Heart left ventricle (tissue), 16 donors: ENCODE data around the gene CEMIP2. TPM values are rescaled to one million over a fixed set of nuclear protein-coding genes. Genes with fewer than 3 reads are reported as not detected.
A peak's percentile ranks its signal among the peaks of the same experiment; 100 is the strongest.
"Not testable (repeated sequence)": the region's sequence is repeated elsewhere in the genome, so short reads cannot be mapped to it uniquely, and the experiment has no call there.

Source experiments
- ATAC-seq, 4 donors: fragments of 200-7000 bp; cut with Tn5 transposase; one replicate each; pipeline ENCODE4 v1.9.1; 2020 to 2022; ENCODE audit warnings: moderate library complexity in 4 of 4, mild to moderate bottlenecking in 3 of 4, moderate number of reproducible peaks in 1 of 4
- DNase-seq, 5 donors: peaks; one replicate each; pipeline ENCODE4 v3.0.0-alpha.2; 2020
- H3K27ac ChIP-seq, 12 donors: fragments of 200-600 bp; sonication (generic) in 4 of 12; one replicate each; pipeline versions ENCODE4 v1.5.0 to v1.8.0; 2016 to 2022; ENCODE audit warnings: mild to moderate bottlenecking in 2 of 12
- H3K27me3 ChIP-seq, 9 donors: fragments of 200-600 bp; sonication (generic) in 2 of 9; one replicate each; pipeline versions ENCODE4 v1.5.1 to v1.8.0; 2016 to 2022; ENCODE audit warnings: mild to moderate bottlenecking in 3 of 9
- H3K36me3 ChIP-seq, 9 donors: fragments of 200-600 bp; sonication (generic) in 2 of 9; one replicate each; pipeline versions ENCODE4 v1.5.0 to v1.8.0; 2018 to 2022; ENCODE audit warnings: mild to moderate bottlenecking in 2 of 9
- H3K4me1 ChIP-seq, 12 donors: fragments of 200-600 bp; sonication (generic) in 4 of 12; one replicate each; pipeline versions ENCODE4 v1.5.0 to v1.8.0; 2016 to 2022; ENCODE audit warnings: mild to moderate bottlenecking in 3 of 12
- H3K4me3 ChIP-seq, 12 donors: fragments of 200-600 bp; sonication (generic) in 4 of 12; one replicate each; pipeline versions ENCODE4 v1.5.0 to v1.8.0; 2017 to 2022; ENCODE audit warnings: mild to moderate bottlenecking in 9 of 12, moderate library complexity in 4 of 12
- H3K9me3 ChIP-seq, 12 donors: fragments of 200-600 bp; sonication (generic) in 4 of 12; one replicate each; pipeline versions ENCODE4 v1.5.0 to v1.8.0; 2016 to 2022; ENCODE audit warnings: mild to moderate bottlenecking in 1 of 12
- CTCF ChIP-seq, 12 donors: fragments of 200-600 bp; sonication (generic) in 4 of 12; IDR thresholded peaks; one replicate each; pipeline versions ENCODE4 v1.5.0 to v1.8.0; 2018 to 2022; ENCODE audit warnings: antibody characterized with exemption in 12 of 12, mild to moderate bottlenecking in 5 of 12
- POLR2A ChIP-seq, 2 donors: fragments of 450-650 bp; IDR thresholded peaks; one replicate each; pipeline ENCODE4 v1.6.1; 2017; ENCODE audit warnings: antibody characterized with exemption in 2 of 2, mild to moderate bottlenecking in 2 of 2, moderate library complexity in 2 of 2
- WGBS, 4 donors: extraction: QIAGEN DNeasy Blood & Tissue Kit in 2 of 4; methylation state at CpG; one replicate each; pipeline versions ENCODE4 v1.1.5 to v1.1.7; 2013 to 2018; 5-methylcytosine and 5-hydroxymethylcytosine counted together
- intact Hi-C, 10 donors: fragments of 100-400 bp; cut with DNase I; formaldehyde crosslinking; loops; one replicate each; pipeline versions ENCODE4 v1.11.1 to v1.14.2; 2022
- polyA plus RNA-seq, 2 donors: library from polyadenylated mRNA; stranded (reverse); fragments of 200-250 nt; gene quantifications; one replicate each; pipeline ENCODE4 v1.2.3, GENCODE V29; 2013
- total RNA-seq, 9 donors: library from RNA; depleted of rRNA in 2 of 9; stranded (reverse); fragments of >200 nt in 2 of 9; fragmentation: NEBNext Ultra II Directional in 3 of 9; extraction: Animal tissue kit (Norgen Biotek cat#: 25700) in 3 of 9; gene quantifications; one replicate each; pipeline versions ENCODE4 v1.1.0 to v1.2.4, GENCODE V29; 2016 to 2023
- donor health status: ischemic (EF 13 %, LVEDD 7.1; RV severe dilation, severe dysfunction).
- donor health status: healthy with polysubstance abuse.
- donor health status: DM: no; HTN: yes; CAD: no.
- donor health status: DM: no; HTN: no; CAD: no.
- donor health status: ischemic (EF 25% LVEDD 6.9; RV normal size, moderate dysfunction).
- donor health status: ischemic (EF 25% LVEDD 5.7; RV mildly dilated, moderate dysfunction).
- donor health status: healthy.
- donor health status: DM: yes; HTN: yes; CAD: no.
- donor health status: ischemic (EF 35%, LVEDD 5.7; RV mildly dilated, moderate dysfunction).
- donor health status: nonischemic (EF 11% LVEDD 7.7; RV severe dilation, severe dysfunction).
- donor health status: DM: yes; HTN: yes; CAD: no.
- donor health status: PGD.
- donor health status: ischemic (EF 29% LVEDD 5.4; RV normal size, mild dysfunction).
- donor health status: nonischemic (EF 23%, LVEDD 6.1; RV moderate dilation, normal function).

The CEMIP2 gene
- total and polyA plus RNA-seq, 11 donors: 5.8 to 49.3 (median 7.4) TPM

GRCh38 chr9:71664566-71664965 is 103.7 kb downstream of the CEMIP2 start:
- Histone ChIP-seq H3K27ac (peak overlapping the region in 2 of 12 donors; percentile 65), H3K9me3 (no peaks in the 10 kb centered on the region), H3K4me3 (no peak overlapping the region), H3K27me3 (no peaks in the 10 kb centered on the region), H3K4me1 (peaks cover 0 to 21% (median 9%) of the 10 kb centered on the region in 12 donors), H3K36me3 (no peaks in the 10 kb centered on the region)
- ATAC-seq (no peak), DNase-seq (no peak)
- 54 to 62% (median 56%) methylated on average over 3 of the region's 3 CpGs for WGBS, 4 donors
- intact Hi-C loops: no loop called here
- TF ChIP-seq CTCF (IDR thresholded peaks at IDR 0.05) (no peak), POLR2A (IDR thresholded peaks at IDR 0.05) (no peak)

DNA sequence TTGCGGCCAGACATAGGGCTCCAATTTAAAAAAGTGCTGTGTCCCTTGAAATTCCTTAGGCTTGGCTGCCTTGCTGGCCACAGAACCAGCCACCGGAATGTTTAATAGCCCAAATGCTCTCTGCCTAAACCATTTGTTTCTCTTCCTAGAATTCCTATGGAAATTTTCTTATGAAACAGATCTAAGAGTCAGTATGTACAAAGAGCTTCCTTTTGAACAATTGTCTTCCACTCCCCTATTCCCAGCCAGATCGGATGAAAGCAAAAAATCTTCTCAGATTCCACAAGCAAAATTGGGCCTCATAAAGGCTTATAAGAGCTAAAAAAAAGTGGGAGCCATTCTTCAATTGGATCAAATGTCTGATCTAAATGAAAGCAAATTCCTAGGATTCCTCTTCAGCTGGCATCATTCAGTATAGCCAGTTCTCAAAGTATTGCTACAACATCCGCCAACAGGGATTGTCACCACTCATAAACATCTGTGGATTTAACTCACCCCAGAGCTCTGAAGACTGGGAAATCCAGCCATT is 104.3 kb downstream of the CEMIP2 start:
- intact Hi-C loops: no loop called here
- H3K27ac ChIP-seq: peak overlapping the region in 8 of 12 donors; percentile 5 to 65 (median 32)
- H3K9me3 ChIP-seq: no peaks in the 10 kb centered on the region
- H3K27me3 ChIP-seq: no peaks in the 10 kb centered on the region
- 74 to 84% (median 80%) methylated on average over 4 of the region's 4 CpGs for WGBS, 4 donors
- ATAC-seq (no peak), DNase-seq (no peak)
- peaks cover 0 to 21% (median 9%) of the 10 kb centered on the region in 12 donors for H3K4me1 ChIP-seq
- no peak overlapping the region for H3K4me3 ChIP-seq
- TF ChIP-seq POLR2A (IDR thresholded peaks at IDR 0.05): no peak
- TF ChIP-seq CTCF (IDR thresholded peaks at IDR 0.05): no peak
- no peaks in the 10 kb centered on the region for H3K36me3 ChIP-seq

DNA sequence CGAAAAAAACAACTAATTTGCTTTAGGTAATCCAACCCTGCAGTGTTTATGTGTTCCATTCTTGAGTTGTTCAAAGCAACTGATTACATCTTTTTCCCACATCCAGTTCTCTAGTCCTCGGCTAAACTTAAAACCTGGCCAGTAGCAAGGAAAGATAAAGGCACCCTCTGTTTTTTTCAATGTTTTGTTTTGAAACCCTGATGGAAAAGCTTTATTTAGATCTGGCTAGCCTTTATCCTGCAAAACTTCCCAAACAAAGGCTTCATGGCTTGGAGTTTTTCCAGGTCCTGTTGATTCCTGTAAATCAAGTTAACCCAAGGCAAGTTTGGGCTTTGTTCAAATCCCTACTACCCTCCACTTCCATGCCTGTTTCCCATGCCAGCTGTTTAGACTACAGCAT is 105.1 kb downstream of the CEMIP2 start:
- H3K4me3 ChIP-seq: no peak overlapping the region
- peak in 1 of 5 donors; percentile 42 for DNase-seq
- TF ChIP-seq POLR2A (IDR thresholded peaks at IDR 0.05): no peak
- TF ChIP-seq CTCF (IDR thresholded peaks at IDR 0.05): no peak
- H3K9me3 ChIP-seq: no peaks in the 10 kb centered on the region
- intact Hi-C loops: no loop called here
- no peaks in the 10 kb centered on the region for H3K36me3 ChIP-seq
- no peaks in the 10 kb centered on the region for H3K27me3 ChIP-seq
- WGBS, 4 donors: 18 to 31% (median 29%) methylated on average over 2 of the region's 2 CpGs
- H3K4me1 ChIP-seq: peaks cover 0 to 21% (median 9%) of the 10 kb centered on the region in 12 donors
- ATAC-seq: peak in 3 of 4 donors; percentile 38 to 78 (median 66)
- H3K27ac ChIP-seq: peak overlapping the region in 8 of 12 donors; percentile 5 to 71 (median 45)

DNA sequence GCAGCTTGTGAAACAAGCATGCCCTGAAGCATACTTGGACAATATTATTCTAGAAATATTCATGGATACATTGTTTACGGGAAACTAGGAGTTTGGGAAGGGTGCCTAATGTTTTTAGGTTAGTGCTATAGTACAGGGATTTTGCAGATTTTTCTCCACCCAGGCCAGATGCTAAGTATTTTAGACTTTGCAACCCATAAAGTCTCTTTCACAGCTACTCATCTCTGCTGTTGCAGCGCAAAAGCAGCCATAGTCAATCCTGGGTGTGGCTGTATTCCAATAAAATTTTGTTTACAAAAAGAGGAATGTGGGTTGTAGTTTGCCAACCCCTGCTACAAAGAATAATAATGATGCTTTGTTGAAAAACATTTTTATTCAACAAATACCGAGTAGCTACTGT is 106.2 kb downstream of the CEMIP2 start:
- H3K4me1 ChIP-seq: peaks cover 0 to 21% (median 9%) of the 10 kb centered on the region in 12 donors
- WGBS, 4 donors: 87 to 92% (median 90%) methylated on average over 3 of the region's 3 CpGs
- ATAC-seq (no peak), DNase-seq (no peak)
- H3K4me3 ChIP-seq: no peak overlapping the region
- H3K27me3 ChIP-seq: no peaks in the 10 kb centered on the region
- TF ChIP-seq POLR2A (IDR thresholded peaks at IDR 0.05): no peak
- TF ChIP-seq CTCF (IDR thresholded peaks at IDR 0.05): no peak
- intact Hi-C loops: no loop called here
- H3K36me3 ChIP-seq: no peaks in the 10 kb centered on the region
- H3K27ac ChIP-seq: peak overlapping the region in 3 of 12 donors; percentile 21 to 62 (median 58)
- H3K9me3 ChIP-seq: no peaks in the 10 kb centered on the region

GRCh38 chr9:71657276-71657675 is 111.0 kb downstream of the CEMIP2 start:
- DNase-seq, intact Hi-C loops, H3K9me3 ChIP-seq, H3K27ac ChIP-seq, H3K27me3 ChIP-seq, ATAC-seq, H3K4me1 ChIP-seq, H3K36me3 ChIP-seq, H3K4me3 ChIP-seq: not testable (repeated sequence)
- WGBS, 4 donors: 87 to 91% (median 88%) methylated on average over 4 of the region's 4 CpGs
